GM13977 (cell line): ENCODE data around the gene ELAVL4.

Experiments
- DNase-seq: peaks from one replicate; pipeline ENCODE4 v3.0.0; 2012; ENCODE audit warnings: low spot score
- in situ Hi-C: fragments of 300-500 bp; cut with MboI; formaldehyde crosslinking; loops from one replicate; pipeline ENCODE4 v1.12.0; 2022; ENCODE audit warnings: low sequenced_read_pairs, low pct_unique_long_range_greater_than_20kb, mixed read lengths, inconsistent platforms; ENCODE audit not compliant: unreplicated experiment
- TF ChIP-seq, protein P1 (sequence below): IDR thresholded peaks from 2 replicates; pipeline ENCODE4 v1.5.1; 2012; ENCODE audit warnings: mild to moderate bottlenecking, control low read depth; ENCODE audit not compliant: insufficient read depth; ENCODE audit errors: extremely low read depth, missing control alignments

Gene ELAVL4

DNA sequence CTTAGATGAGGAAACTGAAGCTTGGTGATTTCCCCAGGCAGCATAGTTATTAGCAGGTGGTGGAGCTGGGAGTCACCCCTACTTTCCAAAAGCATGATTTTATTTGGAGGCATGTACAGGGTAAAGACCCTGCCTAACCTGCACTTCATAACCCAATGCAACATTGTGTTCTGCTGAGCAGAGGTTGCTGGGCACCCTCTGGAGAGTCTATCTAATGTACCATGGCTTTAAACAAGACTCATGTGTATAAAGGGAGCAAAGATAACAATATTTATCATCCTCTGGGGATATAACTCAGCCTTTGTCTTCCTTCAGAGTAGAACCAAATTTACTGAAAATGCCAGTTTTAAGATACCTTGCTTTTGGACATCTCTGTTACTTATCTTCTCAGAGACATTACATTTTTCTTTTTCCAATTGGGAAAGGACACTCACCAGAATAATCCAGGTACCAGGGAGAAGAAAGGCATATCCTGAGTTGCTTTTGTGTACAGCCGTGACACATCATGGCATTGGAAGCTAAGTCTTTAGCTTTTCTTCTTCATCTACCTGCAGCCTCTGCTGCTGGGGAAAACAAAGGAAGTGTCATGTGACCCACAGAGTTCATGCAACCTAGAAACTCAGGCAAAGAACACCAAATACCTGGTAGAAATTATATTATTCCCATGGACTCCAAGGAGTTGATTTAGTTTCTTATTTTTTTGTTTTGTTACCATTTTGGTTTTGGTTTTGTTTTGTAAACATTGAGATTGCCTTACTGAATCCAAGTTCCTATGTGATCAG lies 39.6 kb downstream of the ELAVL4 start:
- no peak for DNase-seq
- TF ChIP-seq, protein P1, sequence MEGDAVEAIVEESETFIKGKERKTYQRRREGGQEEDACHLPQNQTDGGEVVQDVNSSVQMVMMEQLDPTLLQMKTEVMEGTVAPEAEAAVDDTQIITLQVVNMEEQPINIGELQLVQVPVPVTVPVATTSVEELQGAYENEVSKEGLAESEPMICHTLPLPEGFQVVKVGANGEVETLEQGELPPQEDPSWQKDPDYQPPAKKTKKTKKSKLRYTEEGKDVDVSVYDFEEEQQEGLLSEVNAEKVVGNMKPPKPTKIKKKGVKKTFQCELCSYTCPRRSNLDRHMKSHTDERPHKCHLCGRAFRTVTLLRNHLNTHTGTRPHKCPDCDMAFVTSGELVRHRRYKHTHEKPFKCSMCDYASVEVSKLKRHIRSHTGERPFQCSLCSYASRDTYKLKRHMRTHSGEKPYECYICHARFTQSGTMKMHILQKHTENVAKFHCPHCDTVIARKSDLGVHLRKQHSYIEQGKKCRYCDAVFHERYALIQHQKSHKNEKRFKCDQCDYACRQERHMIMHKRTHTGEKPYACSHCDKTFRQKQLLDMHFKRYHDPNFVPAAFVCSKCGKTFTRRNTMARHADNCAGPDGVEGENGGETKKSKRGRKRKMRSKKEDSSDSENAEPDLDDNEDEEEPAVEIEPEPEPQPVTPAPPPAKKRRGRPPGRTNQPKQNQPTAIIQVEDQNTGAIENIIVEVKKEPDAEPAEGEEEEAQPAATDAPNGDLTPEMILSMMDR: no peak

DNA sequence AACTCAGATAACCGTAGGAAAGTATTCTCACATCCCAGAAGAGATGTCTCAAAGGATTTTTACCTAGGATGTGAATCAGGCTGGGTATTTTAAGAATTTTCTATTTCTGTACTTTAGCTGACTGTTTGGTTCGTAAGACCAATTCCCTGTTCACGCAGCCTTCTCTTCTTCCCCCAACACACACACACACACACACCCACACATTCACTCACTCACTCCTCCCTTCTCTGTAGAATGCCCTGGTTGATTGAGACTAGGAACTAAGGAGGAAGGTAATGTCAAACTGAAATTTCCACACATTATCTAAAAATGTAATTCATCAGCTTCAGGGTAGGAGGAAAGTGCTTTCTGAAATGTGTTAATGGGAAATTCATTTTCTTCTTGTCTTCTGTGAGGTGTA lies 43.5 kb downstream of the ELAVL4 start:
- TF ChIP-seq, protein P1: no peak
- no peak for DNase-seq
- in situ Hi-C loops: no loop called here

More for the DNA sequence above, 39.6 kb downstream of the ELAVL4 start:
- in situ Hi-C loops: no loop called here

DNA sequence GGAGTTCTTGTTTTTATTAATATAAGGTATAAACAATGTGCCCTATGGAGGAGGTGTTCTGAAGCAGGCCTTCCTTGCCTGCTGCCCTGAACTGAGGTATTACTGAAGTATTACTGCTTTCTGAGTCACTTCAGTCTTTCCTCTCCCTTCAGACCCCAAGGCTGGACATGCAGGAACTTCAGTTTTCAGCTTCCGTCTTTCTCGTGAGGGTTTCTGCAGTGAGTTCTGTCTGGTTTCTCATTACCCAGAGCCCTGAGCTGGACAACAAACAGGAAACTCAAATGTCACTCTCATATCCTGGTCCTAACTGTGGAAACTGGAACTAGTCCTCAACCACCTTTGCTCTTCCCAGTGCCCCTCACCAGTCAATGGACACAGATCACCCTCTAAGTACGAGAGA lies 46.8 kb downstream of the ELAVL4 start:
- in situ Hi-C loops: no loop called here
- TF ChIP-seq, protein P1: no peak
- no peak for DNase-seq

DNA sequence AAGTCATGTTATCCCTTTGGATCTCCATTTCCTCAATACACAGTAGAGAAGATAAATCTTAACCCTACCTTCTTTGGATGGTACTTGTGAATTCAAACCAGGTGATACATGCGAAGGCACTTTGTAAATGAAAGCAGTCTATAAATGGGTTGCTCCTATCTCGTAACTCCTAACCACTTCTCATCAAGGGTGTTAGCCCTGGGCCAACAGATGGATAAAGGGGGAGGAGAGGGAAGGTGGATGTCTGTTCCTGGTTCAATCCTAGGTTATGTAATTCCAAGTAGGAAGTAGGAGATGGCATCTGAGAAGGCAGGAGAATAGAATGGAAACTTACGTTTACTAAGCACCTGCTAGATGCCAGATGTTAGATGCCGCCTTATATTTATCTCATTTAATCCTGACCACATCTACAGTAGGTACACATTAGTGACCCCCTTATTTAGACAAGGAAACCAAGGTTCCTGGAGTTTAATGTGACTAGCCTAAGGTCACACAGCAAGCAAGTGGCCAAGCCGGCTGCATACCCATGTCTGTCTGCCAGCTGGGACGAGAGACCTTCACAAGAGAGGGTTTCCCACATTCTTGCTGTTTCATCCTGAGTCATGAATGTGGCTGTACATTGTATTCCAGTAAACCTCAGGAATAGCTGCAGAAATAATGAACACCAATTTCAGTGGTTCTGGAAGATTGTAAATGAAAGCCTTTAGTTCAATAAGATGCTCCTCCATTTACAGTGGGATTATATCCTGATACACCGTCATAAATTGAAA lies 47.7 kb downstream of the ELAVL4 start:
- TF ChIP-seq, protein P1: no peak
- in situ Hi-C loops: no loop called here
- no peak for DNase-seq

DNA sequence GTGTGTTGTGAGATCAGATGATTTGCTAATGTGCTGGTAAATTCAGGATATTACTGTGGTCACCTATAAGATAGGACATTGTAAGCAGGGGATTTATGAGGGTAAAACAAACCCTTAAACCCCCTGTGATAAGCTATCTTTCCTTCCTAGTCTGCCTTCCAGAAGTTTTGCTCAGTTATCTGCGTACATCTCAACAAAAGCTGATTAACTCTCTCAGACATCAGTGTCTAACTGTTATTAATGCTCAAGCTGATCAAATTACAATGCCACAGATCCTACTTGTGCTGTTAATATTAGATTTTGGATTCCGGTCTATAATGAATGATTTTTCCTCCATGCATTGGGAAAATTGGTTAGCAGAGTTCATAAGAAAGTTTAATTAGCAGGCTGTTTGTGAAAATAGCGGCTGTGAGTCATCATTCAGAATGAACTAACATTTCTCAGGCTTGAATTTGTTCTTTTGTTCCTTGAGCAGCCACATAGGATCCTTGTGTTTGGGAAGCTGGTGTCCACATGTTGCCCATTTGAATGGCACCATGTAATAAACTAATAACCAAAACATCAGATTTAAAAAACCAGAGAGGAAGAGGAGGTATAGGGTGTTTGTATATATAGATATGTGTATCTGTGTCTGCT lies 48.7 kb downstream of the ELAVL4 start:
- in situ Hi-C loops: no loop called here
- TF ChIP-seq, protein P1: no peak

DNA sequence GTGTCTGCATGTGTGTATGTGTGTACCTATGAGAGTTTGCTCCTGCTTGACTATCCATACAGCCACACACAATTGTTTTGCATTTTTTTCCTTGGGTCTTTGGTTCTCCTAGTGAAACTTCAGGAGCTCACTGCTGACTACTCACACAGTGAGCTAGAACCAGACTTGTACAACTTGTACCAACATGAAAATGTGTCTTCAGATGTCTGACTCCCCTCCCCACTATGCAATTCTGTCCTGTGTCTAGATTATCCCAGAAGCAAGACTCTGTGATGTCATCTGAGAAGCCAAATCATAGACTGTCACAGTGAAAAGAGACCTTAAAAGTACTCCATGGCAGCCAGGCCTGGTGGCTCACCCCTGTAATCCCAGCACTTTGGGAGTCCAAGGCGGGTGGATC lies 49.7 kb downstream of the ELAVL4 start:
- TF ChIP-seq, protein P1: no peak
- in situ Hi-C loops: no loop called here
- DNase-seq: no peak

More for the DNA sequence above, 48.7 kb downstream of the ELAVL4 start:
- DNase-seq: no peak
